Astrocyte (in vitro differentiated cells and primary cell): ENCODE data around the gene CSPG5.

ENCODE experiments used
- CTCF ChIP-seq: IDR thresholded peaks from 2 replicates; pipeline ENCODE4 v1.5.1; 2011; ENCODE audit warnings: low read depth, mild to moderate bottlenecking, inconsistent platforms, low read length, moderate library complexity; ENCODE audit not compliant: insufficient read depth
- EZH2 ChIP-seq: IDR thresholded peaks from 2 replicates; pipeline ENCODE4 v1.6.1; 2012; ENCODE audit warnings: mild to moderate bottlenecking, low read length, inconsistent platforms; ENCODE audit not compliant: insufficient read depth

GRCh38 chr3:47578691-47579632 lies at the start of gene CSPG5:
- TF ChIP-seq EZH2 (peak; percentile 99), CTCF (no peak)
